Naive B cell (primary cell): ENCODE measurements around the gene USP17L27. TPM values are rescaled to one million over a fixed set of nuclear protein-coding genes. Genes with fewer than 3 reads are reported as not detected.
"Not testable (repeated sequence)": the region's sequence is repeated elsewhere in the genome, so short reads cannot be mapped to it uniquely, and the experiment has no call there.

Experiments
- ATAC-seq, 2 donors: fragments of 150-1000 bp; cut with Tn5 transposase; 2 replicates each; pipeline ENCODE4 v1.10.0; 2021; ENCODE audit warnings: low read depth in 2 of 2, mild to moderate bottlenecking in 2 of 2, moderate library complexity in 2 of 2
- DNase-seq: peaks from one replicate; pipeline ENCODE4 v3.0.0; 2022
- H3K27ac Mint-ChIP-seq, 6 donors: one replicate each; pipeline ENCODE4 v1.8.0; 2020 to 2022; ENCODE audit warnings: mild to moderate bottlenecking in 6 of 6, mixed read lengths in 6 of 6, moderate library complexity in 5 of 6, inconsistent platforms in 2 of 6
- H3K27me3 Mint-ChIP-seq, 3 donors: one replicate each; pipeline ENCODE4 v1.8.0; 2021 to 2022; ENCODE audit warnings: mixed read lengths in 3 of 3, mild to moderate bottlenecking in 1 of 3
- H3K36me3 Mint-ChIP-seq, 2 donors: one replicate each; pipeline ENCODE4 v1.8.0; 2020 to 2022; ENCODE audit warnings: mixed read lengths in 2 of 2, inconsistent platforms in 1 of 2, mild to moderate bottlenecking in 1 of 2
- H3K4me1 Mint-ChIP-seq, 3 donors: one replicate each; pipeline ENCODE4 v1.8.0; 2020 to 2022; ENCODE audit warnings: mixed read lengths in 3 of 3, inconsistent platforms in 1 of 3, mild to moderate bottlenecking in 1 of 3, moderate library complexity in 1 of 3
- H3K4me3 Mint-ChIP-seq, 8 donors: one replicate each; pipeline ENCODE4 v1.8.0; 2020 to 2022; ENCODE audit warnings: mild to moderate bottlenecking in 8 of 8, mixed read lengths in 8 of 8, moderate library complexity in 8 of 8, inconsistent platforms in 2 of 8
- H3K9me3 Mint-ChIP-seq, 7 donors: one replicate each; pipeline ENCODE4 v1.8.0; 2020 to 2022; ENCODE audit warnings: mixed read lengths in 7 of 7, mild to moderate bottlenecking in 5 of 7, inconsistent platforms in 2 of 7, moderate library complexity in 1 of 7
- polyA plus RNA-seq, 6 donors: library from polyadenylated mRNA; unstranded; fragments of 300-500 nt; fragmentation: Illumina TruSeq; gene quantifications; one replicate each; pipeline ENCODE4 v1.2.3, GENCODE V29; 2021; ENCODE audit warnings: low read depth in 6 of 6

The USP17L27 gene, protein sequence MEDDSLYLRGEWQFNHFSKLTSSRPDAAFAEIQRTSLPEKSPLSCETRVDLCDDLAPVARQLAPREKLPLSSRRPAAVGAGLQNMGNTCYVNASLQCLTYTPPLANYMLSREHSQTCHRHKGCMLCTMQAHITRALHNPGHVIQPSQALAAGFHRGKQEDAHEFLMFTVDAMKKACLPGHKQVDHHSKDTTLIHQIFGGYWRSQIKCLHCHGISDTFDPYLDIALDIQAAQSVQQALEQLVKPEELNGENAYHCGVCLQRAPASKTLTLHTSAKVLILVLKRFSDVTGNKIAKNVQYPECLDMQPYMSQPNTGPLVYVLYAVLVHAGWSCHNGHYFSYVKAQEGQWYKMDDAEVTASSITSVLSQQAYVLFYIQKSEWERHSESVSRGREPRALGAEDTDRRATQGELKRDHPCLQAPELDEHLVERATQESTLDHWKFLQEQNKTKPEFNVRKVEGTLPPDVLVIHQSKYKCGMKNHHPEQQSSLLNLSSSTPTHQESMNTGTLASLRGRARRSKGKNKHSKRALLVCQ
- not detected for polyA plus RNA-seq

DNA sequence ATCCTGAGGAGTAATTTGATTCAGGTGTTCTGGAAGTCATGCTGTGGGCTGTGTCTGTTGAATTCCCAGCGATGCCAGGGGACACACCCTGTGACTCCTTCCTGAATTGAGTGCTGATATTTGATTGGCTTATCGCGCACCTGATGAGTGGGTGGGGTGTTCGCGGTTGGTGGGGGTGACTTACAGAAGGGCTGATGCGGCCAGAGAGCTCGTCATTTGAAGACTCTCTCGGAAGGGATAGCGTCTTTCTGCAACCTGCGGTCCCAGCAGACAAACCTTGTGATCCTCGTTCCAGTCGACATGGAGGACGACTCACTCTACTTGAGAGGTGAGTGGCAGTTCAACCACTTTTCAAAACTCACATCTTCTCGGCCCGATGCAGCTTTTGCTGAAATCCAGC, at the start of gene USP17L27:
Gene USP17L27 (plus strand): TSS at position 301 of the 400 bp plus-strand sequence. CDS start 0 bp downstream, at position 301.
- not testable (repeated sequence) for H3K27ac Mint-ChIP-seq, H3K36me3 Mint-ChIP-seq, H3K4me1 Mint-ChIP-seq, ATAC-seq, DNase-seq, H3K4me3 Mint-ChIP-seq, H3K27me3 Mint-ChIP-seq, H3K9me3 Mint-ChIP-seq

DNA sequence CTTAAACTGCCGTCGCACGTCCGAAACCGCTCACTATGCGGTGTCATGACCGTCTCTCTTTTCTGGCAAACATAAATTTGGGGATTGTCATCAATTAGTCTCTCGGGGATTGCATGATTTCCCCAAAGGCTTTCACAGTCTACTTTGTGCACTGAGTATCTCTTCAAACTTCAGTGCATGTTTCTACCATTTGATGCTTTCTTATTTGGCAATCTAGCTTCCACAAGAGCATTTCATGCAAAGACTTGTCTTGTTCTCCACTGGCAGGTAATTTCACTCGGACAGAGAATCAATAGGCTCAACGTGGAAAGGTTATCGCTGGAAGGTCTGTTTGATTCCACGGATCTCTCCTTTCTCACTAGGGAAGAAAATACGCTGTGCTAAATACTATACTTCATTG, 19.8 kb upstream of the USP17L27 start:
- H3K27me3 Mint-ChIP-seq, H3K36me3 Mint-ChIP-seq, H3K4me3 Mint-ChIP-seq, ATAC-seq, H3K27ac Mint-ChIP-seq, H3K4me1 Mint-ChIP-seq, DNase-seq, H3K9me3 Mint-ChIP-seq: not testable (repeated sequence)

DNA sequence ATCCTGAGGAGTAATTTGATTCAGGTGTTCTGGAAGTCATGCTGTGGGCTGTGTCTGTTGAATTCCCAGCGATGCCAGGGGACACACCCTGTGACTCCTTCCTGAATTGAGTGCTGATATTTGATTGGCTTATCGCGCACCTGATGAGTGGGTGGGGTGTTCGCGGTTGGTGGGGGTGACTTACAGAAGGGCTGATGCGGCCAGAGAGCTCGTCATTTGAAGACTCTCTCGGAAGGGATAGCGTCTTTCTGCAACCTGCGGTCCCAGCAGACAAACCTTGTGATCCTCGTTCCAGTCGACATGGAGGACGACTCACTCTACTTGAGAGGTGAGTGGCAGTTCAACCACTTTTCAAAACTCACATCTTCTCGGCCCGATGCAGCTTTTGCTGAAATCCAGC, 19.1 kb upstream of the USP17L27 start, which contains the start of gene USP17L24:
Gene USP17L24 (plus strand): TSS at position 301 of the 400 bp plus-strand sequence. CDS start 0 bp downstream, at position 301.
- not testable (repeated sequence) for H3K4me1 Mint-ChIP-seq, H3K27ac Mint-ChIP-seq, H3K27me3 Mint-ChIP-seq, H3K9me3 Mint-ChIP-seq, DNase-seq, H3K4me3 Mint-ChIP-seq, H3K36me3 Mint-ChIP-seq, ATAC-seq

DNA sequence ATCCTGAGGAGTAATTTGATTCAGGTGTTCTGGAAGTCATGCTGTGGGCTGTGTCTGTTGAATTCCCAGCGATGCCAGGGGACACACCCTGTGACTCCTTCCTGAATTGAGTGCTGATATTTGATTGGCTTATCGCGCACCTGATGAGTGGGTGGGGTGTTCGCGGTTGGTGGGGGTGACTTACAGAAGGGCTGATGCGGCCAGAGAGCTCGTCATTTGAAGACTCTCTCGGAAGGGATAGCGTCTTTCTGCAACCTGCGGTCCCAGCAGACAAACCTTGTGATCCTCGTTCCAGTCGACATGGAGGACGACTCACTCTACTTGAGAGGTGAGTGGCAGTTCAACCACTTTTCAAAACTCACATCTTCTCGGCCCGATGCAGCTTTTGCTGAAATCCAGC, 14.3 kb upstream of the USP17L27 start, which contains the start of gene USP17L25:
Gene USP17L25 (plus strand): TSS at position 301 of the 400 bp plus-strand sequence. CDS start 0 bp downstream, at position 301.
- not testable (repeated sequence) for ATAC-seq, H3K9me3 Mint-ChIP-seq, DNase-seq, H3K27me3 Mint-ChIP-seq, H3K27ac Mint-ChIP-seq, H3K36me3 Mint-ChIP-seq, H3K4me1 Mint-ChIP-seq, H3K4me3 Mint-ChIP-seq

DNA sequence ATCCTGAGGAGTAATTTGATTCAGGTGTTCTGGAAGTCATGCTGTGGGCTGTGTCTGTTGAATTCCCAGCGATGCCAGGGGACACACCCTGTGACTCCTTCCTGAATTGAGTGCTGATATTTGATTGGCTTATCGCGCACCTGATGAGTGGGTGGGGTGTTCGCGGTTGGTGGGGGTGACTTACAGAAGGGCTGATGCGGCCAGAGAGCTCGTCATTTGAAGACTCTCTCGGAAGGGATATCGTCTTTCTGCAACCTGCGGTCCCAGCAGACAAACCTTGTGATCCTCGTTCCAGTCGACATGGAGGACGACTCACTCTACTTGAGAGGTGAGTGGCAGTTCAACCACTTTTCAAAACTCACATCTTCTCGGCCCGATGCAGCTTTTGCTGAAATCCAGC, 9.6 kb upstream of the USP17L27 start, which contains the start of gene USP17L26:
Gene USP17L26 (plus strand): TSS at position 301 of the 400 bp plus-strand sequence. CDS start 0 bp downstream, at position 301.
- not testable (repeated sequence) for DNase-seq, ATAC-seq, H3K27ac Mint-ChIP-seq, H3K4me3 Mint-ChIP-seq, H3K4me1 Mint-ChIP-seq, H3K9me3 Mint-ChIP-seq, H3K27me3 Mint-ChIP-seq, H3K36me3 Mint-ChIP-seq

DNA sequence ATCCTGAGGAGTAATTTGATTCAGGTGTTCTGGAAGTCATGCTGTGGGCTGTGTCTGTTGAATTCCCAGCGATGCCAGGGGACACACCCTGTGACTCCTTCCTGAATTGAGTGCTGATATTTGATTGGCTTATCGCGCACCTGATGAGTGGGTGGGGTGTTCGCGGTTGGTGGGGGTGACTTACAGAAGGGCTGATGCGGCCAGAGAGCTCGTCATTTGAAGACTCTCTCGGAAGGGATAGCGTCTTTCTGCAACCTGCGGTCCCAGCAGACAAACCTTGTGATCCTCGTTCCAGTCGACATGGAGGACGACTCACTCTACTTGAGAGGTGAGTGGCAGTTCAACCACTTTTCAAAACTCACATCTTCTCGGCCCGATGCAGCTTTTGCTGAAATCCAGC, 4.8 kb upstream of the USP17L27 start, which contains the start of gene USP17L5:
Gene USP17L5 (plus strand): TSS at position 301 of the 400 bp plus-strand sequence. CDS start 0 bp downstream, at position 301.
- H3K9me3 Mint-ChIP-seq, H3K27me3 Mint-ChIP-seq, ATAC-seq, DNase-seq, H3K4me3 Mint-ChIP-seq, H3K4me1 Mint-ChIP-seq, H3K36me3 Mint-ChIP-seq, H3K27ac Mint-ChIP-seq: not testable (repeated sequence)

DNA sequence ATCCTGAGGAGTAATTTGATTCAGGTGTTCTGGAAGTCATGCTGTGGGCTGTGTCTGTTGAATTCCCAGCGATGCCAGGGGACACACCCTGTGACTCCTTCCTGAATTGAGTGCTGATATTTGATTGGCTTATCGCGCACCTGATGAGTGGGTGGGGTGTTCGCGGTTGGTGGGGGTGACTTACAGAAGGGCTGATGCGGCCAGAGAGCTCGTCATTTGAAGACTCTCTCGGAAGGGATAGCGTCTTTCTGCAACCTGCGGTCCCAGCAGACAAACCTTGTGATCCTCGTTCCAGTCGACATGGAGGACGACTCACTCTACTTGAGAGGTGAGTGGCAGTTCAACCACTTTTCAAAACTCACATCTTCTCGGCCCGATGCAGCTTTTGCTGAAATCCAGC, 4.6 kb downstream of the USP17L27 start, which contains the start of gene USP17L28:
Gene USP17L28 (plus strand): TSS at position 301 of the 400 bp plus-strand sequence. CDS start 0 bp downstream, at position 301.
- H3K4me1 Mint-ChIP-seq: not testable (repeated sequence)

DNA sequence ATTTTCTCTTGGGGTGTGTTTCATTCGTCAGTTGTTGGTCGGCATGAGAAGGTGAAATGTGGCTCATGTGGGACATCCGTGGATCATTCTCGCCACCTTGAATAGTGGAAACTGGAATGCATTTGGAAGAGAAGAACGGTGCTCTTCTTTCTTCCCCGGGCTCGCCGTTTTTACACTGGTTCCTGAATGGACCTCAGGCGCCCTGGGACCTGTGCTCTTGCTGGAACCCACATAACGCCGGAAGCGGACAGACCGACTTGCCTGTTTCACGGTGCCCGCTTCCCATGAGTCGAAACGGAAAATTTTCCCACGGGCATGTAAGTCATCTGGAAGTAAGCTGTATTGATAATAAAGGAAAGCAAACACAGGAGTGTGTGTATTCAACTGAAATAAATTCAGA, 6.9 kb downstream of the USP17L27 start:
- H3K4me1 Mint-ChIP-seq, H3K9me3 Mint-ChIP-seq, DNase-seq, ATAC-seq, H3K36me3 Mint-ChIP-seq, H3K27me3 Mint-ChIP-seq, H3K4me3 Mint-ChIP-seq, H3K27ac Mint-ChIP-seq: not testable (repeated sequence)

More for the DNA sequence above, 4.6 kb downstream of the USP17L27 start, which contains the start of gene USP17L28:
- H3K27ac Mint-ChIP-seq, H3K4me3 Mint-ChIP-seq, H3K27me3 Mint-ChIP-seq, ATAC-seq, DNase-seq, H3K36me3 Mint-ChIP-seq, H3K9me3 Mint-ChIP-seq: not testable (repeated sequence)

DNA sequence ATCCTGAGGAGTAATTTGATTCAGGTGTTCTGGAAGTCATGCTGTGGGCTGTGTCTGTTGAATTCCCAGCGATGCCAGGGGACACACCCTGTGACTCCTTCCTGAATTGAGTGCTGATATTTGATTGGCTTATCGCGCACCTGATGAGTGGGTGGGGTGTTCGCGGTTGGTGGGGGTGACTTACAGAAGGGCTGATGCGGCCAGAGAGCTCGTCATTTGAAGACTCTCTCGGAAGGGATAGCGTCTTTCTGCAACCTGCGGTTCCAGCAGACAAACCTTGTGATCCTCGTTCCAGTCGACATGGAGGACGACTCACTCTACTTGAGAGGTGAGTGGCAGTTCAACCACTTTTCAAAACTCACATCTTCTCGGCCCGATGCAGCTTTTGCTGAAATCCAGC, 9.4 kb downstream of the USP17L27 start, which contains the start of gene USP17L29:
Gene USP17L29 (plus strand): TSS at position 301 of the 400 bp plus-strand sequence. CDS start 0 bp downstream, at position 301.
- not testable (repeated sequence) for H3K4me1 Mint-ChIP-seq, H3K4me3 Mint-ChIP-seq, H3K27me3 Mint-ChIP-seq, H3K36me3 Mint-ChIP-seq, H3K27ac Mint-ChIP-seq, ATAC-seq, H3K9me3 Mint-ChIP-seq, DNase-seq

DNA sequence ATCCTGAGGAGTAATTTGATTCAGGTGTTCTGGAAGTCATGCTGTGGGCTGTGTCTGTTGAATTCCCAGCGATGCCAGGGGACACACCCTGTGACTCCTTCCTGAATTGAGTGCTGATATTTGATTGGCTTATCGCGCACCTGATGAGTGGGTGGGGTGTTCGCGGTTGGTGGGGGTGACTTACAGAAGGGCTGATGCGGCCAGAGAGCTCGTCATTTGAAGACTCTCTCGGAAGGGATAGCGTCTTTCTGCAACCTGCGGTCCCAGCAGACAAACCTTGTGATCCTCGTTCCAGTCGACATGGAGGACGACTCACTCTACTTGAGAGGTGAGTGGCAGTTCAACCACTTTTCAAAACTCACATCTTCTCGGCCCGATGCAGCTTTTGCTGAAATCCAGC, 18.9 kb downstream of the USP17L27 start, which contains the start of gene USP17L30:
Gene USP17L30 (plus strand): TSS at position 301 of the 400 bp plus-strand sequence. CDS start 0 bp downstream, at position 301.
- not testable (repeated sequence) for H3K36me3 Mint-ChIP-seq, H3K4me3 Mint-ChIP-seq, H3K27ac Mint-ChIP-seq, H3K9me3 Mint-ChIP-seq, H3K27me3 Mint-ChIP-seq, H3K4me1 Mint-ChIP-seq, ATAC-seq, DNase-seq

DNA sequence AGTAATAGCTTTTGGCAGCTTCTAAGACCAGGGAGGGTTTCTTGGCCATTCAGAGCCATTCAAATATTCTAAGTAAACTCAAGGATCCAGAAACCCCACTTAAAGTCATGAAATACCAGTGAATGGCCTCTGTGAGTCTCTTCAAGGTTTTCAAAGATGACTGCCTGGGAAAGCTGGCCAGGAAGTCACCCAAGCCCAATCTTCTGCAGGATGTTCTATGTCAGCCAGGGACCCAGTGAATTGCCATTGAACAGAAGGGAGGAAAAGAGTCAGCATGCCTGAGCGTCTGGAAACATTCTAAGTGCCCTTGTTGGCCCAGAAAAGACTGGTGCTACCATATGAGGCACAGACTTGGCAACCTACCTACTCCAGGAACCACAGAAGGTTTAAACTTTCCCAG, 35.9 kb downstream of the USP17L27 start:
- not testable (repeated sequence) for H3K9me3 Mint-ChIP-seq, H3K4me1 Mint-ChIP-seq, DNase-seq, H3K36me3 Mint-ChIP-seq, ATAC-seq, H3K27me3 Mint-ChIP-seq
- Mint-ChIP-seq H3K4me3 (peak overlapping the region in 1 of 8 donors; percentile 15), H3K27ac (peak overlapping the region in 1 of 6 donors; percentile 21)

DNA sequence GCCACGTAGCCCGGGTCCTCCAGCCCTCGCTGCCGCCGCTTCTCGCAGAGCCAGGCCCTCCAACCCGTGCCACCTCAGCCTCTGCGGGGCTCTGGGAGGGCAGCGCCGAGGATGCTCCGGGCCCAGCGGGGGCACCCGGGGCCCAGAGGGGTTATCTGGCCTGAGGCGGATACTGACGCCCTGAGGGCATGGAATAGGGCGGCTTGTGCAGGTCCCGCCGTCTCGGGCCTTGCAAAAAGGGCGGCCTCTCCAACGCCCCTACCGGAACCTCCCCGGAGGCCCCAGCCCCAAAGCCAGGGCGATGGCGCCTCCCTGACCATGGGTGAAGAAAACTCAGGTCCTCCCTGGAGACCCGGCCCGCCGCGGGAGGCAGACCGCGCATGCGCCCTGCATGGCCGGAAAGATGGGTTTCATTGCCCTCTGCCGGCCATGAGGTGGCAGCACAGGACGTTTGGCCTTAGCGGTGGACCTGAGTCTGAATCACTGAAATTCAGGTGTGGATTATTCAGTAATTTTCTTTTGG, 37.1 kb downstream of the USP17L27 start:
- not testable (repeated sequence) for H3K9me3 Mint-ChIP-seq, ATAC-seq, H3K27ac Mint-ChIP-seq, H3K27me3 Mint-ChIP-seq, H3K4me1 Mint-ChIP-seq, H3K36me3 Mint-ChIP-seq
- peak overlapping the region in 4 of 8 donors; percentile 29 to 74 (median 53) for H3K4me3 Mint-ChIP-seq
- DNase-seq: peak; percentile 38

DNA sequence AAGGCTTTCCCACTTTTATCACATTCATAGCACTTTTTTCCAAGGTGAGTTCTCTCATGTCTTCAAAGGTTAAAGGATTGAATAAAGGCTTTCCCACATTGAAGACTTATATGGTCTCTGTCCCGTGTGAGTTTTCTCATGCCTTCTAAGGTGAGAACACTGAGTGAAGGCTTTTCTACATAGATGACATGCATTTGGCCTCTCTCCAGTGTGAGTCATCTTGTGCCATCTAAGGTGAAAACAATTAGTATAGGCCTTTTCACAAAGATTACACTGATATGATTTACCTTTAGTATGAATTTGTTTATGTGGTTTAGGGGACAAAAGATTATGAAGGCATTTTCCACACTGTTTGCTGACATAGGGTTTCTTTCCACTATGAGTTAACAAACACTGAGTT, 40.2 kb downstream of the USP17L27 start:
- Mint-ChIP-seq H3K27me3 (no peaks in the 10 kb centered on the region), H3K9me3 (no peaks in the 10 kb centered on the region), H3K27ac (no peak overlapping the region), H3K36me3 (no peaks in the 10 kb centered on the region), H3K4me3 (no peak overlapping the region), H3K4me1 (peaks cover 0 to 2% (median 0%) of the 10 kb centered on the region in 3 donors)
- no peak for ATAC-seq
- DNase-seq: no peak
